ENCODE data around the gene CD6. TPM values are rescaled to one million over a fixed set of nuclear protein-coding genes. Genes with fewer than 3 reads are reported as not detected.

CD6 gene
- total RNA-seq, 3 donors from 2014 or later = 2.3 to 4.3 (median 2.8) TPM

- TF ChIP-seq CTCF (IDR thresholded peaks at IDR 0.05) = no peak
- intact Hi-C loops (cut with DNase I, micrococcal nuclease) = no loop called here
- Histone ChIP-seq H3K4me3 (no peak overlapping the region), H3K36me3 (ENCODE audit: low read depth) (no peaks in the 10 kb centered on the region), H3K9me3 (no peaks in the 10 kb centered on the region), H3K4me1 (ENCODE audit: low read depth) (no peaks in the 10 kb centered on the region)
- DNase-seq (no peak), ATAC-seq (no peak)
These were observed 77.0 kb downstream of the CD6 start for GRCh38 chr11:61048368-61049062.

- Histone ChIP-seq H3K4me3 (no peak overlapping the region), H3K4me1 (ENCODE audit: low read depth) (no peaks in the 10 kb centered on the region), H3K9me3 (no peaks in the 10 kb centered on the region), H3K36me3 (ENCODE audit: low read depth) (no peaks in the 10 kb centered on the region)
- TF ChIP-seq CTCF (IDR thresholded peaks at IDR 0.05) = no peak
- ATAC-seq (no peak), DNase-seq (no peak)
- intact Hi-C loops (cut with DNase I, micrococcal nuclease) = no loop called here
These were observed 77.5 kb downstream of the CD6 start for GRCh38 chr11:61049063-61049377.

GRCh38 chr11:61049859-61050258 lies 78.4 kb downstream of the CD6 start:
- H3K4me3 ChIP-seq = no peak overlapping the region
- intact Hi-C loops (cut with DNase I, micrococcal nuclease) = no loop called here
- no peak for ATAC-seq
- no peaks in the 10 kb centered on the region for H3K36me3 ChIP-seq (ENCODE audit: low read depth)
- TF ChIP-seq CTCF (IDR thresholded peaks at IDR 0.05) = no peak
- no peaks in the 10 kb centered on the region for H3K4me1 ChIP-seq (ENCODE audit: low read depth)
- no peaks in the 10 kb centered on the region for H3K9me3 ChIP-seq
- DNase-seq = no peak

- intact Hi-C loops (cut with DNase I, micrococcal nuclease) = no loop called here
- DNase-seq (no peak), ATAC-seq (no peak)
- Histone ChIP-seq H3K4me3 (no peak overlapping the region), H3K36me3 (ENCODE audit: low read depth) (no peaks in the 10 kb centered on the region), H3K4me1 (ENCODE audit: low read depth) (no peaks in the 10 kb centered on the region), H3K9me3 (no peaks in the 10 kb centered on the region)
- TF ChIP-seq CTCF (IDR thresholded peaks at IDR 0.05) = no peak
These were observed 80.9 kb downstream of the CD6 start for GRCh38 chr11:61052182-61052972.

GRCh38 chr11:61053191-61053590 lies 81.7 kb downstream of the CD6 start:
- H3K4me1 ChIP-seq (ENCODE audit: low read depth) = no peaks in the 10 kb centered on the region
- H3K36me3 ChIP-seq (ENCODE audit: low read depth) = no peaks in the 10 kb centered on the region
- no peak for ATAC-seq
- no peaks in the 10 kb centered on the region for H3K9me3 ChIP-seq
- intact Hi-C loops (cut with DNase I, micrococcal nuclease) = no loop called here
- no peak overlapping the region for H3K4me3 ChIP-seq
- TF ChIP-seq CTCF (IDR thresholded peaks at IDR 0.05) = no peak
- no peak for DNase-seq
